ENCODE data around the gene COPS7B. TPM values are rescaled to one million over a fixed set of nuclear protein-coding genes. Genes with fewer than 3 reads are reported as not detected.
A peak's percentile ranks its signal among the peaks of the same experiment; 100 is the strongest.

Gene COPS7B
- total RNA-seq, 1 experiment from 2014 or later = 61.4 TPM

- H3K18ac ChIP-seq (ENCODE audit: insufficient read length, low read depth, low read length) = no peak overlapping the region
- H3T11ph ChIP-seq (ENCODE audit: low read length) = no peak overlapping the region
- peak overlapping the region in 1 of 3 experiments; percentile 59; a peak in 2 of 7 replicates for H3K27ac Mint-ChIP-seq
- no peak overlapping the region for H2BK5ac ChIP-seq (ENCODE audit: insufficient read length, low read length)
- no peak overlapping the region for H2BK120ac ChIP-seq (ENCODE audit: low read depth, low read length, poor library complexity, severe bottlenecking)
- H3K27me3 Mint-ChIP-seq (ENCODE audit: low read depth) = no peaks in the 10 kb centered on the region
- H4K20me1 ChIP-seq (ENCODE audit: control insufficient read depth, insufficient read depth, insufficient read length) = no peaks in the 10 kb centered on the region
- H3K4me1 Mint-ChIP-seq = no peaks in the 10 kb centered on the region
- peaks cover 0 to 12% of the 10 kb centered on the region in 2 experiments; a peak in 3 of 5 replicates for H3K9me3 Mint-ChIP-seq
- DNase-seq = no peak
- no peak overlapping the region for H3K9ac ChIP-seq (ENCODE audit: extremely low read depth, insufficient read length, low read length)
- no peak overlapping the region for H3K14ac ChIP-seq (ENCODE audit: insufficient read depth, low read length)
- H4K8ac ChIP-seq (replicated peaks; ENCODE audit: insufficient read length, low read depth, low read length) = no peak overlapping the region
- H2AK5ac ChIP-seq (ENCODE audit: insufficient read length, low read length) = no peak overlapping the region
- no peak overlapping the region for H3K4ac ChIP-seq (ENCODE audit: low read depth, low read length)
- no peak overlapping the region for H4K91ac ChIP-seq (ENCODE audit: insufficient read length, low read depth, low read length)
- no peak overlapping the region for H3K23ac ChIP-seq (ENCODE audit: insufficient read length, low read depth, low read length)
- no peaks in the 10 kb centered on the region for H3K79me2 ChIP-seq (ENCODE audit: insufficient read depth, low read length)
- no peak overlapping the region for H2BK20ac ChIP-seq (ENCODE audit: low read depth, low read length, poor library complexity, severe bottlenecking)
- H3K56ac ChIP-seq (ENCODE audit: insufficient read length, low read depth, low read length) = no peak overlapping the region
- H3K27me3 ChIP-seq (ENCODE audit: insufficient read depth, low read length) = no peaks in the 10 kb centered on the region
- H2BK15ac ChIP-seq (ENCODE audit: low read depth, low read length) = no peak overlapping the region
- H3K36me3 Mint-ChIP-seq (ENCODE audit: insufficient read depth in 1 of 3, low read depth in 3 of 3) = peaks cover 23 to 51% (median 43%) of the 10 kb centered on the region in 3 experiments
- H4K5ac ChIP-seq (ENCODE audit: insufficient read length, low read depth, low read length) = no peak overlapping the region
- H2AFZ ChIP-seq (ENCODE audit: low read length) = no peak overlapping the region
- H3K27ac ChIP-seq (ENCODE audit: insufficient read length, low read depth, low read length) = no peak overlapping the region
- no peaks in the 10 kb centered on the region for H3K4me1 ChIP-seq (ENCODE audit: insufficient read depth, low read length)
- no peak overlapping the region for H2BK12ac ChIP-seq (ENCODE audit: insufficient read length, low read depth, low read length)
- H3K9me3 ChIP-seq (ENCODE audit: control insufficient read depth, low read depth, low read length) = no peaks in the 10 kb centered on the region
- no peak overlapping the region for H3K4me3 Mint-ChIP-seq
- no peaks in the 10 kb centered on the region for H3K79me1 ChIP-seq (ENCODE audit: insufficient read depth, low read depth, low read length, poor library complexity, severe bottlenecking)
- no peaks in the 10 kb centered on the region for H3K23me2 ChIP-seq (ENCODE audit: insufficient read length, low read depth, low read length, poor library complexity, severe bottlenecking)
- H3K4me2 ChIP-seq (ENCODE audit: insufficient read depth, insufficient read length, low read length) = no peak overlapping the region
- TF ChIP-seq, protein P1, sequence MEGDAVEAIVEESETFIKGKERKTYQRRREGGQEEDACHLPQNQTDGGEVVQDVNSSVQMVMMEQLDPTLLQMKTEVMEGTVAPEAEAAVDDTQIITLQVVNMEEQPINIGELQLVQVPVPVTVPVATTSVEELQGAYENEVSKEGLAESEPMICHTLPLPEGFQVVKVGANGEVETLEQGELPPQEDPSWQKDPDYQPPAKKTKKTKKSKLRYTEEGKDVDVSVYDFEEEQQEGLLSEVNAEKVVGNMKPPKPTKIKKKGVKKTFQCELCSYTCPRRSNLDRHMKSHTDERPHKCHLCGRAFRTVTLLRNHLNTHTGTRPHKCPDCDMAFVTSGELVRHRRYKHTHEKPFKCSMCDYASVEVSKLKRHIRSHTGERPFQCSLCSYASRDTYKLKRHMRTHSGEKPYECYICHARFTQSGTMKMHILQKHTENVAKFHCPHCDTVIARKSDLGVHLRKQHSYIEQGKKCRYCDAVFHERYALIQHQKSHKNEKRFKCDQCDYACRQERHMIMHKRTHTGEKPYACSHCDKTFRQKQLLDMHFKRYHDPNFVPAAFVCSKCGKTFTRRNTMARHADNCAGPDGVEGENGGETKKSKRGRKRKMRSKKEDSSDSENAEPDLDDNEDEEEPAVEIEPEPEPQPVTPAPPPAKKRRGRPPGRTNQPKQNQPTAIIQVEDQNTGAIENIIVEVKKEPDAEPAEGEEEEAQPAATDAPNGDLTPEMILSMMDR (conservative IDR thresholded peaks at IDR 0.05) = no peak
These were observed 24.7 kb downstream of the COPS7B start for GRCh38 chr2:231810905-231811304.

All from H9 (cell line).